ENCODE data around the gene ERI3. TPM values are rescaled to one million over a fixed set of nuclear protein-coding genes. Genes with fewer than 3 reads are reported as not detected.

Gene ERI3
- total RNA-seq, 1 donor from 2014 or later, result 39.3 TPM

GRCh38 chr1:44332505-44332904 is 22.6 kb downstream of the ERI3 start:
- Histone ChIP-seq H3K9me3 (no peaks in the 10 kb centered on the region), H3K4me1 (peaks cover 14% of the 10 kb centered on the region), H3K27me3 (no peaks in the 10 kb centered on the region), H3K36me3 (peaks cover 0 to 3% of the 10 kb centered on the region in 2 donors), H3K27ac (no peak overlapping the region), H3K4me3 (no peak overlapping the region)
- TF ChIP-seq CTCF (IDR thresholded peaks at IDR 0.05), result no peak
- TF ChIP-seq POLR2AphosphoS5 (IDR thresholded peaks at IDR 0.05; ENCODE audit: insufficient read depth in 1 of 2, low read depth in 1 of 2), result no peak
- no peak for TF ChIP-seq POLR2A (IDR thresholded peaks at IDR 0.05)
- intact Hi-C loops (cut with DNase I), result no loop called here
- no peak for DNase-seq (ENCODE audit: extremely low spot score in 2 of 2)

- no peak for DNase-seq (ENCODE audit: extremely low spot score in 2 of 2)
- no peaks in the 10 kb centered on the region for H3K27me3 ChIP-seq
- no peak overlapping the region for H3K4me3 ChIP-seq
- TF ChIP-seq POLR2AphosphoS5 (IDR thresholded peaks at IDR 0.05; ENCODE audit: insufficient read depth in 1 of 2, low read depth in 1 of 2), result no peak
- no peak for TF ChIP-seq CTCF (IDR thresholded peaks at IDR 0.05)
- TF ChIP-seq POLR2A (IDR thresholded peaks at IDR 0.05), result no peak
- intact Hi-C loops (cut with DNase I), result no loop called here
- peaks cover 29% of the 10 kb centered on the region for H3K4me1 ChIP-seq
- H3K36me3 ChIP-seq, result no peaks in the 10 kb centered on the region
- H3K9me3 ChIP-seq, result no peaks in the 10 kb centered on the region
- H3K27ac ChIP-seq, result no peak overlapping the region
These were observed 24.1 kb downstream of the ERI3 start for GRCh38 chr1:44330935-44331334.

- TF ChIP-seq CTCF (IDR thresholded peaks at IDR 0.05) (no peak), POLR2A (IDR thresholded peaks at IDR 0.05) (no peak), POLR2AphosphoS5 (IDR thresholded peaks at IDR 0.05; ENCODE audit: insufficient read depth in 1 of 2, low read depth in 1 of 2) (no peak)
- Histone ChIP-seq H3K9me3 (no peaks in the 10 kb centered on the region), H3K27ac (peak overlapping the region; percentile 20), H3K27me3 (no peaks in the 10 kb centered on the region), H3K4me3 (no peak overlapping the region), H3K4me1 (peaks cover 37% of the 10 kb centered on the region), H3K36me3 (no peaks in the 10 kb centered on the region)
- intact Hi-C loops (cut with DNase I), result no loop called here
- no peak for DNase-seq (ENCODE audit: extremely low spot score in 2 of 2)
These were observed 26.2 kb downstream of the ERI3 start for GRCh38 chr1:44328671-44329416.

- Histone ChIP-seq H3K4me1 (peaks cover 37% of the 10 kb centered on the region), H3K27ac (peak overlapping the region; percentile 20), H3K9me3 (no peaks in the 10 kb centered on the region), H3K36me3 (no peaks in the 10 kb centered on the region), H3K27me3 (no peaks in the 10 kb centered on the region), H3K4me3 (no peak overlapping the region)
- TF ChIP-seq POLR2A (IDR thresholded peaks at IDR 0.05) (no peak), CTCF (IDR thresholded peaks at IDR 0.05) (no peak), POLR2AphosphoS5 (IDR thresholded peaks at IDR 0.05; ENCODE audit: insufficient read depth in 1 of 2, low read depth in 1 of 2) (peak; percentile 19 to 26)
- DNase-seq (ENCODE audit: extremely low spot score in 2 of 2), result peak in 1 of 2 donors; percentile 97
- intact Hi-C loops (cut with DNase I), result no loop called here
These were observed 27.2 kb downstream of the ERI3 start for GRCh38 chr1:44327679-44328491.

All from vagina (tissue), 2 donors.